WTC11 (cell line): ENCODE results near the gene CAPZB. TPM values are rescaled to one million over a fixed set of nuclear protein-coding genes. Genes with fewer than 3 reads are reported as not detected.
A peak's percentile ranks its signal among the peaks of the same experiment; 100 is the strongest.

Source experiments
- ATAC-seq: fragments of 200-7000 bp; cut with Tn5 transposase; 2 replicates; pipeline ENCODE4 v1.10.0; 2021; ENCODE audit warnings: mild to moderate bottlenecking, moderate library complexity
- CTCF ChIA-PET: fragments of 300-600 bp; sonication (Branson Sonifier 250); formaldehyde crosslinking; loops from one replicate; lab custom pipeline; 2021; ENCODE audit warnings: antibody characterized with exemption; lab: Charles Lee
- POLR2A ChIA-PET: fragments of 350-600 bp; sonication (Branson Sonifier 250); formaldehyde crosslinking; loops from one replicate; lab custom pipeline; 2021; ENCODE audit warnings: antibody characterized with exemption; lab: Charles Lee
- DNase-seq: peaks from one replicate; pipeline ENCODE4 v3.0.0; 2021; ENCODE audit warnings: low spot score
- H3K27ac Mint-ChIP-seq: 2 replicates; pipeline ENCODE4 v1.8.0; 2021; ENCODE audit warnings: mixed read lengths
- H3K27me3 Mint-ChIP-seq: 2 replicates; pipeline ENCODE4 v1.8.0; 2021; ENCODE audit warnings: low read depth, mild to moderate bottlenecking, moderate library complexity, mixed read lengths
- H3K36me3 Mint-ChIP-seq: 2 replicates; pipeline ENCODE4 v1.8.0; 2021; ENCODE audit warnings: mixed read lengths
- H3K4me1 Mint-ChIP-seq: 2 replicates; pipeline ENCODE4 v1.8.0; 2022; ENCODE audit warnings: mixed read lengths
- H3K4me3 Mint-ChIP-seq: 2 replicates; pipeline ENCODE4 v1.8.0; 2021; ENCODE audit warnings: mild to moderate bottlenecking, moderate library complexity, mixed read lengths
- H3K9me3 Mint-ChIP-seq: 2 replicates; pipeline ENCODE4 v1.8.0; 2021; ENCODE audit warnings: mixed read lengths
- ATF6 ChIP-seq: sonication (generic); formaldehyde crosslinking; IDR thresholded peaks from 2 replicates; pipeline ENCODE4 v1.8.1; 2023; ENCODE audit warnings: mild to moderate bottlenecking, missing genetic modification reagents
- FOXP1 ChIP-seq: sonication (generic); formaldehyde crosslinking; IDR thresholded peaks from 2 replicates; pipeline ENCODE4 v1.8.0; 2022; ENCODE audit warnings: missing genetic modification reagents, mild to moderate bottlenecking, moderate library complexity, borderline replicate concordance
- FOXP4 ChIP-seq: sonication (generic); formaldehyde crosslinking; IDR thresholded peaks from 2 replicates; pipeline ENCODE4 v1.8.0; 2022; ENCODE audit warnings: mild to moderate bottlenecking, missing genetic modification reagents
- HMGXB4 ChIP-seq: sonication (generic); formaldehyde crosslinking; IDR thresholded peaks from 2 replicates; pipeline ENCODE4 v1.8.1; 2023; ENCODE audit warnings: mild to moderate bottlenecking, moderate library complexity, missing genetic modification reagents
- USF2 ChIP-seq: sonication (generic); formaldehyde crosslinking; IDR thresholded peaks from 2 replicates; pipeline ENCODE4 v1.8.1; 2023; ENCODE audit warnings: mild to moderate bottlenecking, missing genetic modification reagents, moderate library complexity
- ZNF121 ChIP-seq: sonication (generic); formaldehyde crosslinking; IDR thresholded peaks from 2 replicates; pipeline ENCODE4 v1.8.0; 2023; ENCODE audit warnings: missing genetic modification reagents
- ZNF532 ChIP-seq: fragments of 250-450 bp; sonication (Bioruptor Pico); IDR thresholded peaks from 2 replicates; pipeline ENCODE4 v1.9.0; 2021; ENCODE audit warnings: mild to moderate bottlenecking, borderline replicate concordance
- total RNA-seq: library from RNA; stranded (reverse); gene quantifications from 3 replicates; pipeline ENCODE4 v1.2.3, GENCODE V29; 2021
- TF ChIP-seq, protein P1 (sequence below): sonication (generic); formaldehyde crosslinking; IDR thresholded peaks from 2 replicates; pipeline ENCODE4 v1.8.0; 2022; ENCODE audit warnings: mild to moderate bottlenecking, missing genetic modification reagents
- TF ChIP-seq, protein P2 (sequence below): fragments of 200-600 bp; IDR thresholded peaks from 2 replicates; pipeline ENCODE4 v1.8.0; 2022; ENCODE audit warnings: antibody characterized with exemption

The CAPZB gene
- total RNA-seq, 1 experiment from 2014 or later, result 348 TPM

DNA sequence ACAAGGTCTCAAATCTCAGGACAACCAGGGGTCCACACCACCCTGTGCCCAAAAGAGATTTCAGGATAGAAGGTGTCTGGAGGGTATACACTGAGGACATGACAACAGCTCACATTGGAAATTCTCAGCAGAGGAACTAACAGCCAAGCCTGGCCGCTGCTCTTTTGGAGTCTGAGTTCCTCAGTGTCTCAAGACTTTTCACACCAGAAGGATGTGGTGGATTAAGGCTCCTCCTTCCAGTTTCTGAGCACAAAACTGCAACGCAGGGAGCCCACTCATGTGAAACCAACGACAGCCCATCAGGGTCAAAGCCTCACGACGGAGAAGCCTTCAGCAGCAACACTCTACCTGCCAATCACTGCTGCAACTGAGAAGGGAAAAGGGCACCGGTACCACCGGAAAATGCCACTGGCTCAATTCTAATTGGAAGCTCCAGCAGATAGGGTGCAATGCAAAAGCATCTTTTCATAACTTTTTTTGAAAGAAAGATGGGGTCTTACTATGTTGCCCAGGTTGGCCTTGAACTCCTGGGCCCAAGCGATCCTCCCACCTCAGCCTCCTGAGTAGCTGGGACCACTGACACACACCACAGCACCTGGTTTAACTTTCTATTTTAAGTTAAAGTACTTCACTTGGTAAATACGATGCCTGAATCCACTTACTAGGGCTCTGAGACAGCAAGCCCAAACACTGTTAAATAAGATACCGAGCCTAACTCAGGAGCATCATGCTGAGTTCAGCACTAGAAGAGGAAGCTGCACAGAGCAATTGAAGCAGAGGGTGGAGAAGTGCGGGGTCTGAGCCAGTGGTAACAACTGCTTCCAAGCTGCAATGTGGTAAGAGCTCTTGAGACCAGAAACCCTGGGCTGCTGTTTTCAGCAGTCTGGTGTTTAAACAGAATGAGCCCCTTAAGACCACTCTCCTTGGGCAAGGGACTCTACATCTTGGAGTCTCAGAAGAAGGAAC is 7.8 kb downstream of the CAPZB start:
- Mint-ChIP-seq H3K27me3 (no peaks in the 10 kb centered on the region), H3K36me3 (peaks cover 5% of the 10 kb centered on the region), H3K4me1 (peaks cover 72% of the 10 kb centered on the region), H3K9me3 (no peaks in the 10 kb centered on the region), H3K27ac (peak overlapping the region; percentile 32; the same call in 1 of the 2 replicates), H3K4me3 (no peak overlapping the region)
- ChIA-PET CTCF (interaction anchor here (2.3 kb wide), 1 partner anchor 10 kb away, joined by 8 read pairs; no protein-coding TSS in a partner anchor), POLR2A (interaction anchor here (1.0 kb wide), 1 partner anchor 9 kb away, joined by 3 read pairs; no protein-coding TSS in a partner anchor)
- DNase-seq (no peak), ATAC-seq (no peak)
- TF ChIP-seq ZNF121, result peak; percentile 91
- no peak for TF ChIP-seq ZNF532 (CRISPR knock-in tag)

GRCh38 chr1:19476450-19477190 is 8.7 kb downstream of the CAPZB start:
- peaks cover 70% of the 10 kb centered on the region for H3K4me1 Mint-ChIP-seq
- ATAC-seq, result no peak
- H3K27ac Mint-ChIP-seq, result no peak overlapping the region; the same call in 1 of the 2 replicates
- TF ChIP-seq ZNF121 (no peak), USF2 (CRISPR knock-in tag) (no peak), FOXP1 (CRISPR knock-in tag) (no peak), FOXP4 (CRISPR knock-in tag) (no peak), ATF6 (CRISPR knock-in tag) (no peak), HMGXB4 (CRISPR knock-in tag) (no peak)
- TF ChIP-seq, protein P1, sequence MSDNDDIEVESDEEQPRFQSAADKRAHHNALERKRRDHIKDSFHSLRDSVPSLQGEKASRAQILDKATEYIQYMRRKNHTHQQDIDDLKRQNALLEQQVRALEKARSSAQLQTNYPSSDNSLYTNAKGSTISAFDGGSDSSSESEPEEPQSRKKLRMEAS, result no peak
- TF ChIP-seq, protein P2, sequence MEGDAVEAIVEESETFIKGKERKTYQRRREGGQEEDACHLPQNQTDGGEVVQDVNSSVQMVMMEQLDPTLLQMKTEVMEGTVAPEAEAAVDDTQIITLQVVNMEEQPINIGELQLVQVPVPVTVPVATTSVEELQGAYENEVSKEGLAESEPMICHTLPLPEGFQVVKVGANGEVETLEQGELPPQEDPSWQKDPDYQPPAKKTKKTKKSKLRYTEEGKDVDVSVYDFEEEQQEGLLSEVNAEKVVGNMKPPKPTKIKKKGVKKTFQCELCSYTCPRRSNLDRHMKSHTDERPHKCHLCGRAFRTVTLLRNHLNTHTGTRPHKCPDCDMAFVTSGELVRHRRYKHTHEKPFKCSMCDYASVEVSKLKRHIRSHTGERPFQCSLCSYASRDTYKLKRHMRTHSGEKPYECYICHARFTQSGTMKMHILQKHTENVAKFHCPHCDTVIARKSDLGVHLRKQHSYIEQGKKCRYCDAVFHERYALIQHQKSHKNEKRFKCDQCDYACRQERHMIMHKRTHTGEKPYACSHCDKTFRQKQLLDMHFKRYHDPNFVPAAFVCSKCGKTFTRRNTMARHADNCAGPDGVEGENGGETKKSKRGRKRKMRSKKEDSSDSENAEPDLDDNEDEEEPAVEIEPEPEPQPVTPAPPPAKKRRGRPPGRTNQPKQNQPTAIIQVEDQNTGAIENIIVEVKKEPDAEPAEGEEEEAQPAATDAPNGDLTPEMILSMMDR, result no peak
- no peaks in the 10 kb centered on the region for H3K27me3 Mint-ChIP-seq
- H3K36me3 Mint-ChIP-seq, result peaks cover 3% of the 10 kb centered on the region
- no peak overlapping the region for H3K4me3 Mint-ChIP-seq
- POLR2A ChIA-PET, result no interaction called here
- CTCF ChIA-PET, result interaction anchor here (0.9 kb wide), 1 partner anchor 37 kb away, joined by 3 read pairs; no protein-coding TSS in a partner anchor
- no peaks in the 10 kb centered on the region for H3K9me3 Mint-ChIP-seq
- DNase-seq, result no peak
